HL-60 (cell line): ENCODE results near the gene GET4.

Experiments
- DNase-seq, 2 experiments: peaks; one replicate each; pipeline ENCODE4 v3.0.0-alpha.2; 2010 to 2020; ENCODE audit warnings: low read depth in 1 of 2, low spot score in 1 of 2
- H3K27ac ChIP-seq: fragments of 250-450 bp; sonication (Bioruptor Pico); replicated peaks from 2 replicates; pipeline ENCODE4 v1.5.1; 2020; ENCODE audit warnings: mild to moderate bottlenecking, moderate library complexity
- H3K27me3 ChIP-seq: fragments of 250-450 bp; sonication (Bioruptor Pico); 2 replicates; pipeline ENCODE4 v1.5.1; 2021; ENCODE audit warnings: mild to moderate bottlenecking, moderate library complexity; ENCODE audit not compliant: insufficient read depth, poor library complexity, severe bottlenecking
- H3K4me3 ChIP-seq: replicated peaks from 2 replicates; pipeline ENCODE4 v1.5.1; 2011; ENCODE audit warnings: mild to moderate bottlenecking, control low read depth, low read length; ENCODE audit not compliant: insufficient read depth
- GABPA ChIP-seq: IDR thresholded peaks from 2 replicates; pipeline ENCODE4 v1.6.1; 2012; ENCODE audit warnings: low read depth
- POLR2AphosphoS5 ChIP-seq: IDR thresholded peaks from 2 replicates; pipeline ENCODE4 v1.6.1; 2012; ENCODE audit warnings: low read depth
- SPI1 ChIP-seq: IDR thresholded peaks from 2 replicates; pipeline ENCODE4 v1.6.1; 2012; ENCODE audit warnings: low read depth, mild to moderate bottlenecking, borderline replicate concordance
- TF ChIP-seq, protein P1 (sequence below): IDR thresholded peaks from one replicate; pipeline ENCODE4 v1.5.1; 2011; ENCODE audit warnings: low read length, control low read depth, inconsistent platforms; ENCODE audit not compliant: insufficient read depth
- TF ChIP-seq, protein P2 (sequence below): IDR thresholded peaks from 2 replicates; pipeline ENCODE4 v1.6.1; 2012; ENCODE audit warnings: low read depth; ENCODE audit not compliant: insufficient replicate concordance

Gene GET4

DNA sequence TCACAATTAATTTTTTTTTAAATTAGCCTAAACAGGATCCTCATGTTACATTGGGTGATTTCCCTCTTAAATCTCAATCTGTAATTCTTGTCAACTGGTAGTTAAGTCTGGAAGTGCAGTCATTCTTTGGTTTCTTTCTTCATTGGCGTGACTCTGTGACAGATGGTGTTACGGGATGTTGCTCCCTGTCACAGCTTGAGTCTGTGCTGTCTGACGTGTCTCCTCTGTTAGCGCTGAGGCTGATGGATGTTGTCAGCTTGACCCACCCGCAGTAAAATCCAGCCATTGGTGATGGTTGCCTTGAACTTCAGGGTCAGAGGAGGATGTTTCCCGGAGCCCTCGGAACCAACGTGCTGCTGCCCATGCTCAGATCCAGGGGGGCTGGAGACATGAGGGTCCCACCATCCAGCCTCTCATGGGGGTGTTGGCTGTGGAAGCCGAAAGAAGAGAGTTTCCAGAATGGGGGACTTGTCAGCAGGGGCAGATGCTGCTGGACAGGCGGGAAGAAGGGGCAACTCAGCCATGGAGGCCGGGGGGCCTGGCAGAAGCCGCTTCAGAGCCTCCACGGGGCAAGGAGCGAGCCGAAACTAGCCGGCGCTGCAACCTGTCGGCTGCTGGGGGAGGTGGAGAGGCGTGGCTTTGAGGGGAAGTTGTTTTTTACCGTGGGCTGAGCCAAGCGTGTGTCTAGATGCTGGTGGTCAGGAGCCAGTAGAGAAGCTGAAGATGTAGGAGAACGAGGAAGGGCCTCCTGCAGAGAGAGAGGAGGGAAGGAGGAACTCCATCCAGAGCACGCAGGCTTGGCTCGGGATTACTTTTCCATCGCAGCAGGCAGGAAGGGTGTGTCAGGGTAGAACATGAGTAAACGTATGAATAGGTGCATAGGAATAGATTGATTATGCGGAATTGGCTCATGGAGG lies 40.6 kb upstream of the GET4 start:
- no peak overlapping the region for H3K27ac ChIP-seq
- H3K27me3 ChIP-seq = no peaks in the 10 kb centered on the region
- peak; percentile 50 to 72 for DNase-seq
- H3K4me3 ChIP-seq = no peak overlapping the region
- TF ChIP-seq GABPA (no peak), POLR2AphosphoS5 (no peak), SPI1 (no peak; the same call in 1 of the 2 replicates)
- TF ChIP-seq, protein P1, sequence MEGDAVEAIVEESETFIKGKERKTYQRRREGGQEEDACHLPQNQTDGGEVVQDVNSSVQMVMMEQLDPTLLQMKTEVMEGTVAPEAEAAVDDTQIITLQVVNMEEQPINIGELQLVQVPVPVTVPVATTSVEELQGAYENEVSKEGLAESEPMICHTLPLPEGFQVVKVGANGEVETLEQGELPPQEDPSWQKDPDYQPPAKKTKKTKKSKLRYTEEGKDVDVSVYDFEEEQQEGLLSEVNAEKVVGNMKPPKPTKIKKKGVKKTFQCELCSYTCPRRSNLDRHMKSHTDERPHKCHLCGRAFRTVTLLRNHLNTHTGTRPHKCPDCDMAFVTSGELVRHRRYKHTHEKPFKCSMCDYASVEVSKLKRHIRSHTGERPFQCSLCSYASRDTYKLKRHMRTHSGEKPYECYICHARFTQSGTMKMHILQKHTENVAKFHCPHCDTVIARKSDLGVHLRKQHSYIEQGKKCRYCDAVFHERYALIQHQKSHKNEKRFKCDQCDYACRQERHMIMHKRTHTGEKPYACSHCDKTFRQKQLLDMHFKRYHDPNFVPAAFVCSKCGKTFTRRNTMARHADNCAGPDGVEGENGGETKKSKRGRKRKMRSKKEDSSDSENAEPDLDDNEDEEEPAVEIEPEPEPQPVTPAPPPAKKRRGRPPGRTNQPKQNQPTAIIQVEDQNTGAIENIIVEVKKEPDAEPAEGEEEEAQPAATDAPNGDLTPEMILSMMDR = no peak
- TF ChIP-seq, protein P2, sequence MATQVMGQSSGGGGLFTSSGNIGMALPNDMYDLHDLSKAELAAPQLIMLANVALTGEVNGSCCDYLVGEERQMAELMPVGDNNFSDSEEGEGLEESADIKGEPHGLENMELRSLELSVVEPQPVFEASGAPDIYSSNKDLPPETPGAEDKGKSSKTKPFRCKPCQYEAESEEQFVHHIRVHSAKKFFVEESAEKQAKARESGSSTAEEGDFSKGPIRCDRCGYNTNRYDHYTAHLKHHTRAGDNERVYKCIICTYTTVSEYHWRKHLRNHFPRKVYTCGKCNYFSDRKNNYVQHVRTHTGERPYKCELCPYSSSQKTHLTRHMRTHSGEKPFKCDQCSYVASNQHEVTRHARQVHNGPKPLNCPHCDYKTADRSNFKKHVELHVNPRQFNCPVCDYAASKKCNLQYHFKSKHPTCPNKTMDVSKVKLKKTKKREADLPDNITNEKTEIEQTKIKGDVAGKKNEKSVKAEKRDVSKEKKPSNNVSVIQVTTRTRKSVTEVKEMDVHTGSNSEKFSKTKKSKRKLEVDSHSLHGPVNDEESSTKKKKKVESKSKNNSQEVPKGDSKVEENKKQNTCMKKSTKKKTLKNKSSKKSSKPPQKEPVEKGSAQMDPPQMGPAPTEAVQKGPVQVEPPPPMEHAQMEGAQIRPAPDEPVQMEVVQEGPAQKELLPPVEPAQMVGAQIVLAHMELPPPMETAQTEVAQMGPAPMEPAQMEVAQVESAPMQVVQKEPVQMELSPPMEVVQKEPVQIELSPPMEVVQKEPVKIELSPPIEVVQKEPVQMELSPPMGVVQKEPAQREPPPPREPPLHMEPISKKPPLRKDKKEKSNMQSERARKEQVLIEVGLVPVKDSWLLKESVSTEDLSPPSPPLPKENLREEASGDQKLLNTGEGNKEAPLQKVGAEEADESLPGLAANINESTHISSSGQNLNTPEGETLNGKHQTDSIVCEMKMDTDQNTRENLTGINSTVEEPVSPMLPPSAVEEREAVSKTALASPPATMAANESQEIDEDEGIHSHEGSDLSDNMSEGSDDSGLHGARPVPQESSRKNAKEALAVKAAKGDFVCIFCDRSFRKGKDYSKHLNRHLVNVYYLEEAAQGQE = no peak

DNA sequence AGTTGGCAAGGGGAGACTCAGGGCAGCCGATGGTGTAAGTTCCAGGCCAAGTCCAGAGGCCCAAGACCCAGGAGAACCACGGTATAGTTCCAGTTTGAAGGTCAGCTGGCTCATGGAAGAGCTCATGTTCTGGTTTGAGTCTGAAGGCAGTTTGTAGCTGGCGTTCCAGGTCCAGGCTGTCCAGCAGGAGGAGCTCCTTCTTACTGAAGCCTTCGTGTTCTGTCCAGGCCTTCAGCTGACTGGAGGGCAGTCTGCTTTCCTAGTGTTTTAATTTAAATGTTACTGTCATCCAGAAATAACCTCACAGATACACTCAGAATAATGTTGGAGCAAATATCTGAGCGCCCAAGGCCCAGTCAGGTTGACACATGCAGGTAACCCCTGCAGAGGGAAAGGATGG lies 39.9 kb upstream of the GET4 start:
- TF ChIP-seq, protein P2 = no peak
- TF ChIP-seq GABPA = no peak
- TF ChIP-seq, protein P1 = no peak
- no peak for TF ChIP-seq POLR2AphosphoS5
- TF ChIP-seq SPI1 = no peak

DNA sequence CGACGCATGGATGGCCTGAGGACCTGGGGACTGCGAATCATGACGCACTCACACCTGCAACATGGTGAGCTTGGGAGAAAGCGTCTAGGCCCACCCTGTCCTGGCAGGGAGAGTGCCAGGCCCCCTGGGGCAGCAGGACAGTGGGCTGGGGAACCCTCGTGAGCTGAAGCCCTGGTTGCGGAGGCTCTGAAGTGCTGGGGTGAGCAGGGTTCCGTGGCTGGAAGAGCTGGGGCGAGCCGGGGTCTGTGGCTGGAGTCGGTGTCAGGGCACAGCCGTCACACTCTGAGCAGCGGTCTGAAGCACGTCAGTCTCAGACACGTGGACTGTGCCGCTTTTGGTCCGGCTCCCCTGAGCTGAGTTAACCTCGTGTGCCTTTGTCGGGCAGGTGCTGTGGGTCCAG lies 39.4 kb upstream of the GET4 start:
- Histone ChIP-seq H3K4me3 (no peak overlapping the region), H3K27ac (no peak overlapping the region), H3K27me3 (no peaks in the 10 kb centered on the region)
- no peak for DNase-seq
- TF ChIP-seq GABPA = no peak
- TF ChIP-seq, protein P1 = no peak
- TF ChIP-seq POLR2AphosphoS5 = no peak
- TF ChIP-seq, protein P2 = no peak
- no peak for TF ChIP-seq SPI1

More for the DNA sequence above, 39.9 kb upstream of the GET4 start:
- DNase-seq = peak in 1 of 2 experiments; percentile 8
- Histone ChIP-seq H3K4me3 (no peak overlapping the region), H3K27ac (no peak overlapping the region), H3K27me3 (no peaks in the 10 kb centered on the region)
